HEK293 (cell line): ENCODE measurements around the gene SYNDIG1.

Source experiments
- CTCF ChIP-seq: fragments of 450-650 bp; formaldehyde crosslinking; IDR thresholded peaks from 2 replicates; pipeline ENCODE4 v1.5.1; 2016; ENCODE audit warnings: missing biosample characterization, missing genetic modification characterization
- KLF1 ChIP-seq: fragments of 450-650 bp; formaldehyde crosslinking; IDR thresholded peaks from 2 replicates; pipeline ENCODE4 v1.5.1; 2016; ENCODE audit warnings: missing biosample characterization, missing genetic modification characterization
- PATZ1 ChIP-seq: fragments of 450-650 bp; formaldehyde crosslinking; IDR thresholded peaks from 2 replicates; pipeline ENCODE4 v1.5.1; 2016; ENCODE audit warnings: missing biosample characterization, missing genetic modification characterization
- REST ChIP-seq: fragments of 450-650 bp; formaldehyde crosslinking; IDR thresholded peaks from 2 replicates; pipeline ENCODE4 v1.5.1; 2016; ENCODE audit warnings: missing biosample characterization, missing genetic modification characterization
- YY1 ChIP-seq: fragments of 450-650 bp; formaldehyde crosslinking; IDR thresholded peaks from 2 replicates; pipeline ENCODE4 v1.5.1; 2018; ENCODE audit warnings: missing biosample characterization, missing genetic modification characterization
- ZFP3 ChIP-seq: fragments of 450-650 bp; formaldehyde crosslinking; IDR thresholded peaks from 2 replicates; pipeline ENCODE4 v1.5.1; 2016; ENCODE audit warnings: low read depth, missing biosample characterization, missing genetic modification characterization
- ZNF426 ChIP-seq: fragments of 450-650 bp; formaldehyde crosslinking; IDR thresholded peaks from 2 replicates; pipeline ENCODE4 v1.5.1; 2017; ENCODE audit warnings: missing biosample characterization, missing genetic modification characterization, mild to moderate bottlenecking, inconsistent platforms, moderate library complexity
- ZNF558 ChIP-seq: fragments of 450-650 bp; formaldehyde crosslinking; IDR thresholded peaks from 2 replicates; pipeline ENCODE4 v1.5.1; 2016; ENCODE audit warnings: missing biosample characterization, missing genetic modification characterization
- ZNF639 ChIP-seq: fragments of 450-650 bp; formaldehyde crosslinking; IDR thresholded peaks from 2 replicates; pipeline ENCODE4 v1.5.1; 2016; ENCODE audit warnings: missing biosample characterization, missing genetic modification characterization
- ZNF747 ChIP-seq: fragments of 450-650 bp; formaldehyde crosslinking; IDR thresholded peaks from 2 replicates; pipeline ENCODE4 v1.5.1; 2016; ENCODE audit warnings: missing biosample characterization, missing genetic modification characterization
- ZNF785 ChIP-seq: fragments of 450-650 bp; formaldehyde crosslinking; IDR thresholded peaks from 2 replicates; pipeline ENCODE4 v1.5.1; 2016; ENCODE audit warnings: missing biosample characterization, missing genetic modification characterization
- ZNF792 ChIP-seq: fragments of 450-650 bp; formaldehyde crosslinking; IDR thresholded peaks from 2 replicates; pipeline ENCODE4 v1.5.1; 2016; ENCODE audit warnings: missing biosample characterization, missing genetic modification characterization

- TF ChIP-seq ZNF747 (tag by site-specific recombination), result no peak
- TF ChIP-seq PATZ1 (tag by site-specific recombination), result no peak
- TF ChIP-seq CTCF (tag by site-specific recombination), result no peak
- no peak for TF ChIP-seq REST
- no peak for TF ChIP-seq YY1 (tag by site-specific recombination)
- no peak for TF ChIP-seq ZNF426 (tag by site-specific recombination)
- no peak for TF ChIP-seq KLF1 (tag by site-specific recombination)
- no peak for TF ChIP-seq ZFP3 (tag by site-specific recombination)
- no peak for TF ChIP-seq ZNF558
- TF ChIP-seq ZNF785 (tag by site-specific recombination), result no peak
- no peak for TF ChIP-seq ZNF639 (tag by site-specific recombination)
- no peak for TF ChIP-seq ZNF792
Observed at GRCh38 chr20:24684421-24684871, 215.0 kb downstream of the SYNDIG1 start.
